GM12874 (cell line): Measurements from ENCODE around the gene DPYSL5.

ENCODE experiments used
- CTCF ChIP-seq: IDR thresholded peaks from 2 replicates; pipeline ENCODE4 v1.5.1; 2011; ENCODE audit warnings: low read depth, mild to moderate bottlenecking, control low read depth, low read length, moderate library complexity; ENCODE audit not compliant: insufficient read depth

Gene DPYSL5

GRCh38 chr2:26964446-26965130 lies 116.7 kb downstream of the DPYSL5 start:
- TF ChIP-seq CTCF: no peak

- TF ChIP-seq CTCF: no peak
Measured at GRCh38 chr2:26968001-26968400, 120.1 kb downstream of the DPYSL5 start.

- no peak for TF ChIP-seq CTCF
Measured at GRCh38 chr2:26969077-26969844, 121.3 kb downstream of the DPYSL5 start.

- no peak for TF ChIP-seq CTCF
Measured at GRCh38 chr2:26970244-26970927, 122.5 kb downstream of the DPYSL5 start, which contains the start of gene MAPRE3. Gene MAPRE3 (plus strand): TSS chr2:26970637. CDS start chr2:27022219, 51,582 bp downstream.

- TF ChIP-seq CTCF: no peak
Measured at GRCh38 chr2:26970928-26971627, 123.1 kb downstream of the DPYSL5 start.

- no peak for TF ChIP-seq CTCF
Measured at GRCh38 chr2:26971911-26972786, 124.2 kb downstream of the DPYSL5 start.
